Activated naive CD4-positive, alpha-beta T cell treated with Interleukin-2 at 50 U/mL for 16 hours (primary cell): Measurements from ENCODE around the gene DHX30.
A peak's percentile ranks its signal among the peaks of the same experiment; 100 is the strongest.
"Not testable (repeated sequence)": the region's sequence is repeated elsewhere in the genome, so short reads cannot be mapped to it uniquely, and the experiment has no call there.

ENCODE experiments used
- DNase-seq: peaks from one replicate; pipeline ENCODE4 v3.0.0-alpha.2; 2020

The DHX30 gene

GRCh38 chr3:47804577-47804976 lies 1.6 kb downstream of the DHX30 start:
- no peak for DNase-seq

- DNase-seq, result no peak
Measured at GRCh38 chr3:47813551-47814177, 10.7 kb downstream of the DHX30 start.

DNA sequence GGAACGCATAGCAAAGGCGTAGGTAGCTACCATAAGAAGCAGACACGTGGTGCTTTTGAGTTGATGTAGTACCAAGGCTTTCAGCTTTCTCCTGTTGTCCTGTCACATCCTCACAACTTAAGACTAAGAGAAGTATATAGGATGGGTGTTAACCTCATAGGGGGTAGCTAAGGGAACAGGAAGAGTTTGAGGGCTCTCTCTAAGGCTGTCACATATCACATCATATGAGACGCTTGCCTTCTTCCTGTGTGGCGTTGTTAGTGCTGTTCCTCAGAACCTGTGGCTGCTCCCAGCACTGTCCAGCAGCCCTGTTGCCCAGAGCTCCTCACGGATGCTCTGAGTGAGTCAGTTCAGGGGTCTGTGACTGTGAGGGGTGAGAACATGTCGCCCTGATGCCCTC lies 14.7 kb downstream of the DHX30 start:
- no peak for DNase-seq

- peak; percentile 79 for DNase-seq
Measured at GRCh38 chr3:47824541-47825473, 21.9 kb downstream of the DHX30 start.

DNA sequence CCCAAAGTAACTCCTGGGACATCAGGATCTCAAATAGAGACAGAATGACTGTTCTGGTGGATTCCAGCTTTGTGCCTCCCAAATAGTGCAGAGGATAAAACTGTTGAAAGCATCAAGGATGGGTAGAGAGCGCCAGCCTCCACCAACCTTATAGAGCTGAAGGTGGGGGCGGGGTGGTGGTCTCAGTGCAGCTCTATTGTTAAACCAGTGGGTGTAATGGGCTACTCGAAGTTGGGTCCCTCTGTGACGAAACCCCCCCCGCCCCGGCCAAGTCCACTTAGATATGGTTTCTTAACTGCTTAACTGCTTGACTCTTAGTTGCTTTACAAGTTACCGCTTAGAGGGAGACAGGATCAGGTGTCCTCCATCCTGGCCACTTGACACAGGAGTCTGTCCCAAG lies 22.7 kb downstream of the DHX30 start:
- no peak for DNase-seq

GRCh38 chr3:47829482-47829881 lies 26.5 kb downstream of the DHX30 start:
- not testable (repeated sequence) for DNase-seq

DNA sequence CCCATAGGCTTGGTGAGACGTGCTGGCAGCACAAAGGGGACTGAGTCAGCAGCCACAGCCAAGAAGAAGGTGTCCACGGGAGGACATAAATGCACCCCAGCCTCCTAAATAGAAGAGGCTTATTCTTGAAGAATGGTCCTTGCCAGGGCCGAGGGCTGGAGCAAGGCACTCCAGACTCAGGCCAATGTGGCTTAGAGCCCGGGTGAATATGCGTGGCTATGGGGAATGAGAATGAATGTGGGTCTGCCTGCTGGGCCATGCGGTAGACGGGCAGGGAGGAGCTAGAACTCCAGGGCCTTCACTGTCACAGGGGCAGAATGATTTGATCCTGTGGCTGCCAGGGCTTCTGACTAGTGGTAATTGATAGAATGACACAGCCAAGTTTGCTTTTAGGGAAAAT lies 34.0 kb downstream of the DHX30 start:
- no peak for DNase-seq

DNA sequence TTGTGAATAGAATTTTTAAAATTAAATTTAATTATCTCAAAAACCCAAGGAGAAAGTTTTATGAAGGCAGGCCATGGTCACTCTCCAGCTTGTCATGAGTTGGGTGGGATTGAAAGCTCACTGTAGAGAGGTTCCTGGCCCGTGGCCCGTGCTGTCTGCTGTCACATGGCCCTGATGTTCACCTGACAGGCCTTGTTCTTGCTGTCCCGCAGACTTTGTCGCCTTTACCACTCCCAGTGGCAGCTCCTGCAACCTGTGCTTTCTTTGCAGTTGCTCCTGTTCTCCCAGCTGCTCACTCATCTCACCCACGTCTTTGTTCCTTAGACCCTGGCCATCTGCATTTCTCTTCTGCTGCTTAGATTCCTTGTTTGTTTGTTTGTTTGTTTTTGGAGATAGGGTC lies 35.6 kb downstream of the DHX30 start:
- DNase-seq, result no peak

DNA sequence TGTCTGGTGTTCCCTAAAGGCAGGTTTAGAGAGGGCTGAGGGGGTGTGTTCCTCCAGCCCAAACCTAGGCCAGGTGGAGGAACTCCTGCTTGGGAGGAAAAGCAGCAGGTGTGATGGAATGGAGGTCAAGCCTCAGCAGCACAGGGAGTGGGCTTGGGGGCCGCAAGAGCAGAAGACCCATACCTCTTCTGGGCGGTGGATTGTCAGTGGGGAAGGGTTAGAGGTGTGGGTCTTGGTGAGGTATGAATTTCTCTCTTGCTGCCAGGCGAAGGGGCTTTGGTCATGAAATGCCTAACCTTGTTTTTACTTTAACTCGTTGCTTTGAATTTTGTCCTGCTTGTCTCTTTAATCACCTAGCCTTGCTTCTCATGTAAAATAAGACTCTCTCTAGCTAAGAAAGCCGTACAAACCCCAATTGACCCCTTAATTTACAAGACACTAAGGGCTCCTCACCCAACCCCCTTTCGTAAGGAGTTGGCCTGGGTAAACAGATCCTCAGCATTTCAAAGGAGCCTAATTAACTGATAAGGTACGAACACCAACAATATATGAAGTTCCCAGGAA lies 38.9 kb downstream of the DHX30 start:
- DNase-seq, result no peak

GRCh38 chr3:47846186-47846879 lies 43.4 kb downstream of the DHX30 start:
- no peak for DNase-seq

- no peak for DNase-seq
Measured at GRCh38 chr3:47846880-47847248, 43.9 kb downstream of the DHX30 start.

- DNase-seq, result no peak
Measured at GRCh38 chr3:47847260-47847659, 44.3 kb downstream of the DHX30 start.

DNA sequence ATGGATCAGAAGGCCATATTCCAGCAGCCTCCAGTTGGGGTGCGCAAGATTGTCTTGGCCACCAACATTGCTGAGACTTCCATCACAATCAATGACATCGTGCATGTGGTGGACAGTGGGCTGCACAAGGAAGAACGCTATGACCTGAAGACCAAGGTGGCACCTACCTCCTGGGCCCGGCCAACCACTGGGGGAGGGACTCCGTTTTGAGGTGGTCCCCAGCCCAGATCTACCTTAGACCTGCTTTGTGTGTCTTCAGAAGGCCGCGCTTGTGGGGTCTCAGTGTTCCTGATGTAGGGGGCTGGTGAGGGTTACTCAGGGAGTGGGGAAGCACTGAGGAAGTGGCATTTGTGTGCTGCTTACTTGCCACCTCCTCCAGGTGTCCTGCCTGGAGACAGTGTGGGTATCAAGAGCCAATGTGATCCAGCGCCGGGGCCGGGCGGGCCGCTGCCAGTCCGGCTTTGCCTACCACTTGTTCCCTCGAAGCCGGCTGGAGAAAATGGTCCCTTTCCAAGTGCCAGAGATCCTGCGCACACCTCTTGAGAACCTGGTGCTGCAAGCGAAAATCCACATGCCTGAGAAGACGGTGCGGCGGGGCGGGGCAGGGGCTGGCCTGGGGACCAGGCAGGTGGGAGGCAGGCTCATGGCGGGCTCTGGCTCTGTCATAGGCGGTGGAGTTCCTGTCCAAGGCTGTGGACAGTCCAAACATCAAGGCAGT lies 45.0 kb downstream of the DHX30 start:
- no peak for DNase-seq

- DNase-seq, result no peak
Measured at GRCh38 chr3:47848599-47849117, 45.7 kb downstream of the DHX30 start.

DNA sequence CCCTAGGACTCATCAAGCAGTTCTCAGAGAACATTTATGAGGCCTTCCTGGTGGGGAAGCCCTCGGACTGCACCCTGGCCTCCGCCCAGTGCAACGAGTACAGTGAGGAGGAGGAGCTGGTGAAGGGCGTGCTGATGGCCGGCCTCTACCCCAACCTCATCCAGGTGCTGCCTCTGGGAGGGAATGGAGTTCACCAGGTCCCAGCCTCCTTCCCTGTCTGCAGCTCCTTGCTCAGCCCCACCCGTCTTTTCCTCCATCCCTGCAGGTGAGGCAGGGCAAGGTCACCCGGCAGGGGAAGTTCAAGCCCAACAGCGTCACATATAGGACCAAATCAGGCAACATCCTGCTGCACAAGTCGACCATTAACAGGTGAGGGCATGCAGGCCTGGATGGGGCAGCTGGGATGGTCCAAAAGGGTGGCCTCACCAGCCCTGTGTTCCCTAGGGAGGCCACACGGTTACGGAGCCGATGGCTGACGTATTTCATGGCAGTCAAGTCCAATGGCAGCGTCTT lies 46.3 kb downstream of the DHX30 start:
- no peak for DNase-seq

DNA sequence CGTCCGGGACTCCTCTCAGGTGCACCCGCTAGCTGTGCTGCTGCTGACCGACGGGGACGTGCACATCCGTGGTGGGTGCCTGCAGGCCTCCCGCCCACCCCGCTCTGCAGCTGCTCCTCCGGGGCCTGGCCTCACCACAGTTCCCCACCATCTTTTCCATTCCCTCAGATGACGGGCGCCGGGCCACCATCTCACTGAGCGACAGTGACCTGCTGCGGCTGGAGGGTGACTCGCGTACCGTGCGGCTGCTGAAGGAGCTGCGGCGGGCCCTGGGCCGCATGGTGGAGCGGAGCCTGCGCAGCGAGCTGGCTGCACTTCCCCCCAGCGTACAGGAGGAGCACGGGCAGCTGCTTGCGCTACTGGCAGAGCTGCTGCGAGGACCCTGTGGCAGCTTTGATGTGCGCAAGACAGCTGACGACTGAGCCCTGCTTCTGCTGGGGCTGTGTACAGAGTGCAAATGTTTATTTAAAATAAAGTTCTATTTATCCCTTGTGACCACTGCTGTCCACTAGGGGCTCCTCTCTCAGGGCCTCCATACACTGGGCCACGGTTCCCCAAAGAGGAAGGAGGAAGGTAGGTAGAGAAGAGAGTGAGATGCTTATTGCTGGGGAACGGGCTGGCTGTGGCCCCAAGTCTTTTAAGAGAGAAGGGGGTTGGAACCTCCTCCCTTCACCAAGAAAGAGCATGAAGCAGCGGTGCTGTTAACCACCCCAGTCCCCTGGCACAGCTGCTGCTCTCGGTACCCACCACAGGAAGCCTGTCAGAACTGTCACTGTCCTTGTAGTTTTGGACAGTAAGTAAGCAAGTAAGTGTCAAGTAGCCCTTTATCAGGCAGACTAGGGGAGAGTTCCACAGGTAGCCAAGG lies 47.0 kb downstream of the DHX30 start:
- no peak for DNase-seq

GRCh38 chr3:47850564-47851410 lies 47.8 kb downstream of the DHX30 start:
- no peak for DNase-seq

- no peak for DNase-seq
Measured at GRCh38 chr3:47851888-47852603, 49.1 kb downstream of the DHX30 start.
